HCT116 (cell line): Measurements from ENCODE around the gene LIN7C. TPM values are rescaled to one million over a fixed set of nuclear protein-coding genes. Genes with fewer than 3 reads are reported as not detected.

Source experiments
- ATAC-seq: fragments of 200-7000 bp; cut with Tn5 transposase; 2 replicates; pipeline ENCODE4 v1.9.1; 2020; ENCODE audit warnings: mild to moderate bottlenecking, moderate library complexity
- BruUV-seq: library from RNA; stranded (reverse); fragments of 400-500 nt; replicated peaks from 2 replicates; lab custom pipeline; 2021; lab: Mats Ljungman, UMichigan
- CTCF ChIA-PET: fragments of 300-600 bp; sonication (Branson Sonifier 250); formaldehyde crosslinking; loops from one replicate; lab custom pipeline; 2021; ENCODE audit warnings: antibody characterized with exemption; lab: Charles Lee
- POLR2A ChIA-PET: fragments of 300-600, 350-600 bp; sonication (Branson Sonifier 250); formaldehyde crosslinking; loops from one replicate; lab custom pipeline; 2021; ENCODE audit warnings: antibody characterized with exemption; lab: Charles Lee
- RAD21 ChIA-PET, 2 experiments: fragments of 300-600 bp; sonication (Branson Sonifier 250); formaldehyde crosslinking; loops; one replicate each; lab custom pipeline; 2023; ENCODE audit warnings: low total read pairs in 2 of 2; ENCODE audit not compliant: uncharacterized antibody in 2 of 2, unreplicated experiment in 2 of 2, low non-redundant PET in 1 of 2; lab: Charles Lee
- DNase-seq: peaks from one replicate; pipeline ENCODE4 v3.0.0-alpha.2; 2010; ENCODE audit warnings: low read depth, low spot score
- H2AFZ ChIP-seq: fragments of 200-600 bp; shearing (Covaris generic), sonication (generic); 2 replicates; pipeline ENCODE4 v1.6.1; 2017; ENCODE audit warnings: low read depth, mixed run types, mixed read lengths, antibody characterized with exemption, low read length; ENCODE audit not compliant: poor library complexity, severe bottlenecking
- H3K27ac ChIP-seq: 2 replicates; pipeline ENCODE4 v1.5.1; 2012; ENCODE audit warnings: low read depth, low read length
- H3K27me3 ChIP-seq: fragments of 200-600 bp; sonication (generic); 2 replicates; pipeline ENCODE4 v1.6.1; 2016; ENCODE audit warnings: mixed run types, low read length, mixed read lengths; ENCODE audit not compliant: insufficient read depth
- H3K36me3 ChIP-seq, 2 experiments: fragments of 200-500 bp in 1 of 2; fragments of 200-600 bp in 1 of 2; sonication (Bioruptor generic) in 1 of 2; sonication (generic) in 1 of 2; 2 replicates each; pipeline versions ENCODE4 v1.5.1 to v1.6.1; 2014 to 2016; ENCODE audit warnings: low read length in 2 of 2, inconsistent platforms in 1 of 2, mixed read lengths in 1 of 2, mixed run types in 1 of 2; ENCODE audit not compliant: insufficient read depth in 2 of 2, control insufficient read depth in 1 of 2
- H3K4me1 ChIP-seq, 2 experiments: fragments of 200-600 bp in 1 of 2; sonication (generic) in 1 of 2; 2 replicates each; pipeline versions ENCODE4 v1.5.1 to v1.6.1; 2012 to 2017; ENCODE audit warnings: low read length in 2 of 2, inconsistent platforms in 1 of 2, mild to moderate bottlenecking in 1 of 2, mixed read lengths in 1 of 2, mixed run types in 1 of 2, moderate library complexity in 1 of 2; ENCODE audit not compliant: insufficient read depth in 2 of 2, control insufficient read depth in 1 of 2
- H3K4me2 ChIP-seq: fragments of 200-600 bp; sonication (generic); 2 replicates; pipeline ENCODE4 v1.6.1; 2017; ENCODE audit warnings: mixed run types, low read length, mixed read lengths
- H3K4me3 ChIP-seq, 2 experiments: fragments of 200-600 bp in 1 of 2; sonication (generic) in 1 of 2; replicated peaks in 1 of 2; 2 replicates each; pipeline ENCODE4 v1.5.1; 2011 to 2016; ENCODE audit warnings: low read length in 2 of 2, control low read depth in 1 of 2, low read depth in 1 of 2, mild to moderate bottlenecking in 1 of 2, mixed read lengths in 1 of 2, mixed run types in 1 of 2
- H3K79me2 ChIP-seq: fragments of 200-600 bp; sonication (generic); 2 replicates; pipeline ENCODE4 v1.6.1; 2017; ENCODE audit warnings: mild to moderate bottlenecking, mixed run types, low read length, moderate library complexity, mixed read lengths; ENCODE audit not compliant: insufficient read depth
- H3K9ac ChIP-seq: fragments of 200-600 bp; sonication (generic); 2 replicates; pipeline ENCODE4 v1.6.1; 2016; ENCODE audit warnings: low read length, mixed read lengths
- H3K9me2 ChIP-seq: fragments of 200-600 bp; sonication (generic), shearing (Covaris generic); 2 replicates; pipeline ENCODE4 v1.6.1; 2017; ENCODE audit warnings: mixed run types, mild to moderate bottlenecking, moderate library complexity; ENCODE audit not compliant: insufficient read depth
- H3K9me3 ChIP-seq, 2 experiments: fragments of 200-500 bp in 1 of 2; fragments of 200-600 bp in 1 of 2; sonication (Bioruptor generic) in 1 of 2; sonication (generic) in 1 of 2; 2 replicates each; pipeline ENCODE4 v1.6.1; 2014 to 2017; ENCODE audit warnings: low read length in 2 of 2, mixed read lengths in 2 of 2, inconsistent platforms in 1 of 2, low read depth in 1 of 2, mild to moderate bottlenecking in 1 of 2, mixed run types in 1 of 2, moderate library complexity in 1 of 2; ENCODE audit not compliant: control insufficient read depth in 1 of 2, insufficient read depth in 1 of 2
- H4K20me1 ChIP-seq: fragments of 200-600 bp; sonication (generic), shearing (Covaris generic); 2 replicates; pipeline ENCODE4 v1.6.1; 2017; ENCODE audit warnings: mixed run types, mild to moderate bottlenecking, moderate library complexity; ENCODE audit not compliant: insufficient read depth
- CBX3 ChIP-seq: IDR thresholded peaks from 2 replicates; pipeline ENCODE4 v1.6.1; 2012; ENCODE audit warnings: low read depth
- EGR1 ChIP-seq: IDR thresholded peaks from 2 replicates; pipeline ENCODE4 v1.6.1; 2012; ENCODE audit warnings: low read depth
- EZH2 ChIP-seq: fragments of 200-600 bp; sonication (generic); IDR thresholded peaks from 2 replicates; pipeline ENCODE4 v1.6.1; 2017; ENCODE audit warnings: antibody characterized with exemption, mixed run types
- EZH2phosphoT487 ChIP-seq: fragments of 200-600 bp; IDR thresholded peaks from 2 replicates; pipeline ENCODE4 v1.6.1; 2018; ENCODE audit warnings: antibody characterized with exemption, borderline replicate concordance
- FOSL1 ChIP-seq: IDR thresholded peaks from 2 replicates; pipeline ENCODE4 v1.6.1; 2012; ENCODE audit warnings: low read depth
- POLR2A ChIP-seq: IDR thresholded peaks from 2 replicates; pipeline ENCODE4 v1.7.0; 2011; ENCODE audit warnings: borderline replicate concordance; ENCODE audit not compliant: insufficient read depth, insufficient read length; ENCODE audit errors: extremely low read depth
- POLR2AphosphoS5 ChIP-seq: IDR thresholded peaks from 2 replicates; pipeline ENCODE4 v1.6.1; 2011; ENCODE audit warnings: mild to moderate bottlenecking, low read depth, low read length, moderate library complexity
- RAD21 ChIP-seq: IDR thresholded peaks from 2 replicates; pipeline ENCODE4 v1.6.1; 2012; ENCODE audit warnings: low read depth, mild to moderate bottlenecking
- SIN3A ChIP-seq: IDR thresholded peaks from 2 replicates; pipeline ENCODE4 v1.6.1; 2012; ENCODE audit warnings: low read depth
- SRF ChIP-seq: IDR thresholded peaks from 2 replicates; pipeline ENCODE4 v1.6.1; 2012; ENCODE audit warnings: low read depth
- TCF7L2 ChIP-seq: IDR thresholded peaks from 2 replicates; pipeline ENCODE4 v1.7.0; 2011; ENCODE audit warnings: borderline replicate concordance, inconsistent platforms; ENCODE audit not compliant: insufficient read depth, insufficient read length; ENCODE audit errors: extremely low read depth
- YY1 ChIP-seq: IDR thresholded peaks from 2 replicates; pipeline ENCODE4 v1.6.1; 2011; ENCODE audit warnings: low read length, low read depth, moderate library complexity, mild to moderate bottlenecking; ENCODE audit not compliant: insufficient replicate concordance; ENCODE audit errors: extremely low read depth
- ZFX ChIP-seq: fragments of 450-650 bp; IDR thresholded peaks from 2 replicates; pipeline ENCODE4 v1.6.1; 2017
- ZNF274 ChIP-seq: fragments of 200-500 bp; sonication (Bioruptor generic); IDR thresholded peaks from 2 replicates; pipeline ENCODE4 v1.6.1; 2014; ENCODE audit warnings: mild to moderate bottlenecking, low read depth, low read length, inconsistent platforms
- intact Hi-C: fragments of 100-400 bp; cut with micrococcal nuclease; formaldehyde crosslinking; loops from 2 replicates; pipeline ENCODE4 v1.10.0; 2022
- microRNA-seq: library from miRNA; unstranded; fragments of <30 nt; microRNA quantifications from one replicate; pipeline ENCODE4, GENCODE V29; 2016; ENCODE audit warnings: borderline number of aligned reads
- total RNA-seq: library from RNA; stranded (reverse); gene quantifications from one replicate; pipeline ENCODE4 v1.2.1, GENCODE V29; 2021; ENCODE audit not compliant: unreplicated experiment
- TF ChIP-seq, protein P1 (sequence below): IDR thresholded peaks from 2 replicates; pipeline ENCODE4 v1.6.1; 2012
- TF ChIP-seq, protein P2 (sequence below): IDR thresholded peaks from 2 replicates; pipeline ENCODE4 v1.6.1; 2012
- TF ChIP-seq, protein P3 (sequence below): IDR thresholded peaks from 2 replicates; pipeline ENCODE4 v1.6.1; 2011; ENCODE audit warnings: mild to moderate bottlenecking, low read length, moderate library complexity; ENCODE audit not compliant: insufficient replicate concordance; ENCODE audit errors: extremely low read depth

LIN7C gene
- total RNA-seq, 1 experiment from 2014 or later = 48.2 TPM

DNA sequence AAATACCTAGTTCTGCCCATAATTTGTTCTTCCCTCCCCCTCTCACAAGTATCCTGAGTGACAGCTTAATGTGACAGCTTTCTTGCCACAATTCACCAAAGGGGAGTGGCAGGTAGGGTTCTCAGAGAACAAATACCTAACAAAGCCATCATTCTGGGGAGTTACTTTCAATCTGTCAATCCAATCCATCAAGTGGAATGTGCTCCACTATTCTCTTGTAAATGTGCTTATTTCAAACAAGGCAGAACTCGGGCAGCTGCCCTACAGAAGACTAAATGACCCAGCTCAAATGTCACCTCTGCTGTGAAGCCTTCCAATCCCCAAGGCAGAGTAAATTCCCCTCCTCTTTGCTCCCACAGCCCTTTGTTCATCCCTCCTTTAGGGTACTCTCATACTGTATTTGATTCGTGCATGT is 61.8 kb downstream of the LIN7C start:
- ChIA-PET POLR2A (no interaction called here), CTCF (no interaction called here)
- no peaks in the 10 kb centered on the region for H4K20me1 ChIP-seq

More for the DNA sequence above, 61.8 kb downstream of the LIN7C start:
- ATAC-seq (no peak), DNase-seq (no peak)
- H3K27me3 ChIP-seq = no peaks in the 10 kb centered on the region
- H3K4me3 ChIP-seq = no peak overlapping the region
- H3K9ac ChIP-seq = no peak overlapping the region
- H3K4me1 ChIP-seq = no peaks in the 10 kb centered on the region
- H3K27ac ChIP-seq = no peak overlapping the region
- H3K36me3 ChIP-seq = no peaks in the 10 kb centered on the region
- BruUV-seq = no TSS peak
- intact Hi-C loops = no loop called here
- no peaks in the 10 kb centered on the region for H3K79me2 ChIP-seq
- H3K9me2 ChIP-seq = no peaks in the 10 kb centered on the region
- H3K4me2 ChIP-seq = no peak overlapping the region
- H3K9me3 ChIP-seq = no peaks in the 10 kb centered on the region
- no peak overlapping the region for H2AFZ ChIP-seq
- RAD21 ChIA-PET = no interaction called here
- TF ChIP-seq, protein P1, sequence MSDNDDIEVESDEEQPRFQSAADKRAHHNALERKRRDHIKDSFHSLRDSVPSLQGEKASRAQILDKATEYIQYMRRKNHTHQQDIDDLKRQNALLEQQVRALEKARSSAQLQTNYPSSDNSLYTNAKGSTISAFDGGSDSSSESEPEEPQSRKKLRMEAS = no peak
- TF ChIP-seq POLR2AphosphoS5 (no peak), ZFX (no peak), EZH2 (no peak), FOSL1 (no peak), POLR2A (no peak), RAD21 (no peak), TCF7L2 (no peak), ZNF274 (no peak), SIN3A (no peak), SRF (no peak), EZH2phosphoT487 (no peak), YY1 (no peak), EGR1 (no peak), CBX3 (no peak)
- TF ChIP-seq, protein P2, sequence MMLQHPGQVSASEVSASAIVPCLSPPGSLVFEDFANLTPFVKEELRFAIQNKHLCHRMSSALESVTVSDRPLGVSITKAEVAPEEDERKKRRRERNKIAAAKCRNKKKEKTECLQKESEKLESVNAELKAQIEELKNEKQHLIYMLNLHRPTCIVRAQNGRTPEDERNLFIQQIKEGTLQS = no peak
- TF ChIP-seq, protein P3, sequence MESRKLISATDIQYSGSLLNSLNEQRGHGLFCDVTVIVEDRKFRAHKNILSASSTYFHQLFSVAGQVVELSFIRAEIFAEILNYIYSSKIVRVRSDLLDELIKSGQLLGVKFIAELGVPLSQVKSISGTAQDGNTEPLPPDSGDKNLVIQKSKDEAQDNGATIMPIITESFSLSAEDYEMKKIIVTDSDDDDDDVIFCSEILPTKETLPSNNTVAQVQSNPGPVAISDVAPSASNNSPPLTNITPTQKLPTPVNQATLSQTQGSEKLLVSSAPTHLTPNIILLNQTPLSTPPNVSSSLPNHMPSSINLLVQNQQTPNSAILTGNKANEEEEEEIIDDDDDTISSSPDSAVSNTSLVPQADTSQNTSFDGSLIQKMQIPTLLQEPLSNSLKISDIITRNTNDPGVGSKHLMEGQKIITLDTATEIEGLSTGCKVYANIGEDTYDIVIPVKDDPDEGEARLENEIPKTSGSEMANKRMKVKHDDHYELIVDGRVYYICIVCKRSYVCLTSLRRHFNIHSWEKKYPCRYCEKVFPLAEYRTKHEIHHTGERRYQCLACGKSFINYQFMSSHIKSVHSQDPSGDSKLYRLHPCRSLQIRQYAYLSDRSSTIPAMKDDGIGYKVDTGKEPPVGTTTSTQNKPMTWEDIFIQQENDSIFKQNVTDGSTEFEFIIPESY = no peak

Small RNAs within 50 kb of the gene (microRNA-seq; reads per million reads assigned to microRNA genes)
- gene MIR8087 = not detected

Other genes with a start within 250 kb of the LIN7C start
- 18.7 TPM for gene CCDC34, start 143.6 kb downstream of the LIN7C start, total RNA-seq
- 7.1 TPM for gene LGR4, start 34.0 kb downstream of the LIN7C start, total RNA-seq
- 22.0 TPM for gene BDNF, start 193.7 kb upstream of the LIN7C start, total RNA-seq